ENCODE results near the gene PPP3R1.

GRCh38 chr2:68237404-68237803 lies 14.9 kb downstream of the PPP3R1 start:
- TF ChIP-seq, protein P1, sequence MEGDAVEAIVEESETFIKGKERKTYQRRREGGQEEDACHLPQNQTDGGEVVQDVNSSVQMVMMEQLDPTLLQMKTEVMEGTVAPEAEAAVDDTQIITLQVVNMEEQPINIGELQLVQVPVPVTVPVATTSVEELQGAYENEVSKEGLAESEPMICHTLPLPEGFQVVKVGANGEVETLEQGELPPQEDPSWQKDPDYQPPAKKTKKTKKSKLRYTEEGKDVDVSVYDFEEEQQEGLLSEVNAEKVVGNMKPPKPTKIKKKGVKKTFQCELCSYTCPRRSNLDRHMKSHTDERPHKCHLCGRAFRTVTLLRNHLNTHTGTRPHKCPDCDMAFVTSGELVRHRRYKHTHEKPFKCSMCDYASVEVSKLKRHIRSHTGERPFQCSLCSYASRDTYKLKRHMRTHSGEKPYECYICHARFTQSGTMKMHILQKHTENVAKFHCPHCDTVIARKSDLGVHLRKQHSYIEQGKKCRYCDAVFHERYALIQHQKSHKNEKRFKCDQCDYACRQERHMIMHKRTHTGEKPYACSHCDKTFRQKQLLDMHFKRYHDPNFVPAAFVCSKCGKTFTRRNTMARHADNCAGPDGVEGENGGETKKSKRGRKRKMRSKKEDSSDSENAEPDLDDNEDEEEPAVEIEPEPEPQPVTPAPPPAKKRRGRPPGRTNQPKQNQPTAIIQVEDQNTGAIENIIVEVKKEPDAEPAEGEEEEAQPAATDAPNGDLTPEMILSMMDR (IDR thresholded peaks at IDR 0.05; ENCODE audit: low read depth, low read length, poor library complexity, severe bottlenecking) = no peak
- TF ChIP-seq EZH2phosphoT487 (IDR thresholded peaks at IDR 0.05; ENCODE audit: borderline replicate concordance, low read length) = no peak

Data from DOHH2 (cell line).